Measurements from ENCODE around the gene GALNT14. TPM values are rescaled to one million over a fixed set of nuclear protein-coding genes. Genes with fewer than 3 reads are reported as not detected.

The GALNT14 gene
- total and polyA plus RNA-seq, 8 donors: 0.93 to 15.6 (median 1.4) TPM; not detected in 3

DNA sequence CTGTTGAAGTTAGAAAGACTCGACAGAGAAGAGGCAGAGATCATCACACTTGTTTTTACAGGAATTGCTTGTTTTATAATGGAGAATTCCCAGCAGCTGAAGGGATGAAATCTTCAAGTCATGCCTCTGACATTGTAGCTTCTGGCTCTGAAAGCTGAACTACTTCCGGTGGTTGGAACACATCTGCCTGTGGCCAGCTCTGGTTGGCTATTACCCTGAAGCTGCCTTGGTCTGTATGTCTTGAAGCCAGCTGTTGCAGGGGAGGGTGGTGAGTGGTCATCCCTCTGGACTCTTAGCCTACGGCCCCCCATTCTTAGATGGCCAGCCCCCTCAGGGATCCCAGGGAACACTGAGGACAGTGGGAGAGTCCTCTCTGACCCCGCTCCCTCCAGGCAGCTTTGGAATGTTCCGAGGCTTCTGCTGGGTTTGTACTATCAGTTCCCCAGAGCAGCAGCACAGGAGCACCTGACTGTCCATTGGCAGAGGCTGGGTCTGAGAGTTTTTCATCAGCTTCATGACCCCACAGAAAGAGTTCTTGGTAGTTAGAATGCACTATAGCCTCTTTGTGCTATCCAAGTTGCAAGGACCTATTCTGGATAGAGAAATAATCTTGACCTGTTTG lies 243.6 kb downstream of the GALNT14 start:
- peaks cover 0 to 15% (median 0%) of the 10 kb centered on the region in 3 donors for H3K27me3 ChIP-seq
- TF ChIP-seq POLR2A (IDR thresholded peaks at IDR 0.05): no peak
- TF ChIP-seq POLR2AphosphoS5 (IDR thresholded peaks at IDR 0.05): no peak
- TF ChIP-seq EP300 (IDR thresholded peaks at IDR 0.05): no peak
- TF ChIP-seq, protein P1, sequence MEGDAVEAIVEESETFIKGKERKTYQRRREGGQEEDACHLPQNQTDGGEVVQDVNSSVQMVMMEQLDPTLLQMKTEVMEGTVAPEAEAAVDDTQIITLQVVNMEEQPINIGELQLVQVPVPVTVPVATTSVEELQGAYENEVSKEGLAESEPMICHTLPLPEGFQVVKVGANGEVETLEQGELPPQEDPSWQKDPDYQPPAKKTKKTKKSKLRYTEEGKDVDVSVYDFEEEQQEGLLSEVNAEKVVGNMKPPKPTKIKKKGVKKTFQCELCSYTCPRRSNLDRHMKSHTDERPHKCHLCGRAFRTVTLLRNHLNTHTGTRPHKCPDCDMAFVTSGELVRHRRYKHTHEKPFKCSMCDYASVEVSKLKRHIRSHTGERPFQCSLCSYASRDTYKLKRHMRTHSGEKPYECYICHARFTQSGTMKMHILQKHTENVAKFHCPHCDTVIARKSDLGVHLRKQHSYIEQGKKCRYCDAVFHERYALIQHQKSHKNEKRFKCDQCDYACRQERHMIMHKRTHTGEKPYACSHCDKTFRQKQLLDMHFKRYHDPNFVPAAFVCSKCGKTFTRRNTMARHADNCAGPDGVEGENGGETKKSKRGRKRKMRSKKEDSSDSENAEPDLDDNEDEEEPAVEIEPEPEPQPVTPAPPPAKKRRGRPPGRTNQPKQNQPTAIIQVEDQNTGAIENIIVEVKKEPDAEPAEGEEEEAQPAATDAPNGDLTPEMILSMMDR (IDR thresholded peaks at IDR 0.05): no peak
- no peaks in the 10 kb centered on the region for H3K36me3 ChIP-seq
- H3K4me1 ChIP-seq: no peaks in the 10 kb centered on the region
- H3K4me3 ChIP-seq: no peak overlapping the region
- peaks cover 0 to 11% (median 9%) of the 10 kb centered on the region in 4 donors for H3K9me3 ChIP-seq
- peak in 1 of 2 donors; percentile 6 for DNase-seq
- H3K27ac ChIP-seq: no peak overlapping the region
- intact Hi-C loops (cut with DNase I; ENCODE audit: low total_unique reads): no loop called here
- 47 to 75% (median 63%) methylated on average over 3 to 5 of the region's 5 CpGs for WGBS, 5 donors

DNA sequence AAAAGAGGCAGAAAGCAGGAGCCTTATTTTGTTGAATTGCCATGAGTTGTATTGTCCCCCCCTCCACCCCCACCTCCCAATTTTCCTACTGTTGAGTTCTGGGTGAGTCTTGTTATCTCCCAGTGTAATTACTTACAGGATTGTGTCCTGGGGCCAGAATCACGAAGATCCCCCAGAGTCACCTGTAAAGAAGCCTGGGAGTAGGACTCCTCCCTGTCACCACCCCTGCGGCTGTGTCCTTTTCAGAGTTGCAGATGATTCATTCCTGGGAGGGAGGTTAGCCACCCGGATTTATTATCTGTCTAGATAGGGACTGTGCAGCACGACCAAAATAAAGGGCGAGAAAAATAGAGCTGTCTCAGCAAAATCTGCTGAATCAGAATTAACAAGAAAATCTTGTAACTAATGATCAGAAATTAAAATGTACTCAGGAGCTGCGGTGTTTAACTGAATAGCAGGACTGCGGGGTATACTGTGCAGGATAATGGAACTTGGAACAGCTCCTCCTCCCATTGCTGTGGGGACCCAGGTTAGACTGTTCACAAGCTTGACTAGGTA lies 249.3 kb downstream of the GALNT14 start:
- peaks cover 0 to 10% (median 0%) of the 10 kb centered on the region in 3 donors for H3K27me3 ChIP-seq
- 58 to 73% (median 69%) methylated on average over 7 of the region's 7 CpGs for WGBS, 5 donors
- no peak overlapping the region for H3K27ac ChIP-seq
- DNase-seq: no peak
- H3K4me3 ChIP-seq: no peak overlapping the region
- TF ChIP-seq EP300 (IDR thresholded peaks at IDR 0.05) (no peak), POLR2AphosphoS5 (IDR thresholded peaks at IDR 0.05) (no peak), POLR2A (IDR thresholded peaks at IDR 0.05) (no peak)
- TF ChIP-seq, protein P1 (IDR thresholded peaks at IDR 0.05): no peak
- no peaks in the 10 kb centered on the region for H3K4me1 ChIP-seq
- H3K9me3 ChIP-seq: no peaks in the 10 kb centered on the region
- no peaks in the 10 kb centered on the region for H3K36me3 ChIP-seq
- intact Hi-C loops (cut with DNase I; ENCODE audit: low total_unique reads): no loop called here

DNA sequence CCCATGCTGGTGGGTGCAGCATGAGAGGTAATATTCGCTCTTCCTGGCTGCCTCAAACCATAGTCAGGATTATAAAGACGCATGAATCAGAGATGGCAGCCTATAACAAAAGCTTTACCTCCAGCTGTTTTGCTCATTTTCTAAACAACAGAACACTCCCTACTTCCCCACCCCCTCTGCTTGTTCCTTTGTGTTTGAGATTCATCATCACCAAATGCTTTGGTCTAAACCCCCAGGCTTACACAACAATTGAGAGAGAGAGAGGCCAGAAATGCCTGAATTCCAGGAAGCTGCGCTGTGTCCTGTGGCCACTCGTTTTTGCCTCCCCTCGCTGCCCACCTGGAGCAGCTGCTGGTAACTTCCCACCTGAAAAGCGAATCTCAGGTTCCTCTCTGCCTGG lies 252.2 kb downstream of the GALNT14 start:
- TF ChIP-seq, protein P1 (IDR thresholded peaks at IDR 0.05): no peak
- TF ChIP-seq POLR2A (IDR thresholded peaks at IDR 0.05) (no peak), EP300 (IDR thresholded peaks at IDR 0.05) (no peak), POLR2AphosphoS5 (IDR thresholded peaks at IDR 0.05) (no peak)
- Histone ChIP-seq H3K27me3 (peaks cover 0 to 10% (median 0%) of the 10 kb centered on the region in 3 donors), H3K27ac (no peak overlapping the region), H3K36me3 (no peaks in the 10 kb centered on the region), H3K4me1 (no peaks in the 10 kb centered on the region), H3K4me3 (no peak overlapping the region), H3K9me3 (no peaks in the 10 kb centered on the region)
- intact Hi-C loops (cut with DNase I; ENCODE audit: low total_unique reads): no loop called here
- WGBS, 5 donors: 67 to 79% (median 76%) methylated on average over 6 of the region's 6 CpGs
- no peak for DNase-seq

DNA sequence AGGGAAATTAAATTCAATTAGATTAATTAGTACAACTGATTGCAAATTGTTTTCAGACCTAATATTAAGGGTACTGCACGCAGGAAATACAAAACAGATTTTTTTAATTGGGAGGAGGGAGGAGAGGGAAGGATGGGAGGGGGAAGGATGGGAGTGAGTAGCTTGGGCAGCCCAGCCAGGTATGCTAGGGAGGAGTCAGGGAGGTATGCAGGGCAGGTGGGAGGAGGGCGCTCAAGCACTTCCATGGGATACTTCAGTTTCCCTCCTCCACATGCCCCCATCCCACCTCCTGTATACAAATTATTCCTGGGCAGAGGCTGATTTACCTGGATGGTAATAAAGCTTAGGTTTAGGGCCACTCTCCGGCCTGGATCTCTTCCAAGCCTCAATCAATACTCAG lies 254.4 kb downstream of the GALNT14 start:
- 77 to 88% (median 85%) methylated on average over 3 of the region's 3 CpGs for WGBS, 5 donors
- H3K4me3 ChIP-seq: no peak overlapping the region
- intact Hi-C loops (cut with DNase I; ENCODE audit: low total_unique reads): no loop called here
- H3K9me3 ChIP-seq: peaks cover 0 to 11% (median 5%) of the 10 kb centered on the region in 4 donors
- no peaks in the 10 kb centered on the region for H3K4me1 ChIP-seq
- no peak overlapping the region for H3K27ac ChIP-seq
- H3K36me3 ChIP-seq: no peaks in the 10 kb centered on the region
- peaks cover 0 to 5% (median 0%) of the 10 kb centered on the region in 3 donors for H3K27me3 ChIP-seq
- no peak for DNase-seq
- TF ChIP-seq, protein P1 (IDR thresholded peaks at IDR 0.05): no peak
- no peak for TF ChIP-seq EP300 (IDR thresholded peaks at IDR 0.05)
- TF ChIP-seq POLR2A (IDR thresholded peaks at IDR 0.05): no peak
- TF ChIP-seq POLR2AphosphoS5 (IDR thresholded peaks at IDR 0.05): no peak
